Prostate gland (tissue), 2 donors: Measurements from ENCODE around the gene CCDC85B.

ENCODE experiments used
- POLR2A ChIP-seq: fragments of 450-650 bp; IDR thresholded peaks from one replicate; pipeline ENCODE4 v1.6.1; 2016; ENCODE audit warnings: antibody characterized with exemption, mild to moderate bottlenecking
- TF ChIP-seq, protein P1 (sequence below), 4 experiments: fragments of 200-600 bp in 2 of 4; fragments of 450-650 bp in 2 of 4; sonication (generic) in 2 of 4; IDR thresholded peaks; 1 replicate in 3 of 4; 2 replicates in 1 of 4; pipeline ENCODE4 v1.5.1; 2016 to 2019; ENCODE audit warnings: antibody characterized with exemption in 4 of 4, mild to moderate bottlenecking in 2 of 4, moderate library complexity in 2 of 4

DNA sequence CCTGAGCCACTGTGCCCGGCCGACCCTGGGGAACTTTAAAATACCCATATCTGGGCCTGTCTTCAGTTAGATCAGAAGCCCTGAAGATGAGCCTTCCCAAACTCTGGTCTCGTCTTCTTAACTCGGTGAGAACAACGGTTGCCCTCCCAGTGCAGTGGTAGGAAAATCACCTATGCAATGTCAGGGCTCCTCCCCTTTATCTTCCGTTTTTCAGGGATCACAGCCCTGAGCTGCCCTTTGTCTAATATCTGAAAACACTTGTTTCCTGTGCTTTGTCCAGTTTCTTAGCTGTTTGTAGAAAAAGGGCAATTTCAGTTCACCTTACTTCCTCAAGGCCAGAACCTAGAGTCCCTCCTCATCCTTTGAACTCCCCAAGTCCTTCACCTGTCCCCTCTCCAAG is 38.2 kb downstream of the CCDC85B start:
- TF ChIP-seq, protein P1, sequence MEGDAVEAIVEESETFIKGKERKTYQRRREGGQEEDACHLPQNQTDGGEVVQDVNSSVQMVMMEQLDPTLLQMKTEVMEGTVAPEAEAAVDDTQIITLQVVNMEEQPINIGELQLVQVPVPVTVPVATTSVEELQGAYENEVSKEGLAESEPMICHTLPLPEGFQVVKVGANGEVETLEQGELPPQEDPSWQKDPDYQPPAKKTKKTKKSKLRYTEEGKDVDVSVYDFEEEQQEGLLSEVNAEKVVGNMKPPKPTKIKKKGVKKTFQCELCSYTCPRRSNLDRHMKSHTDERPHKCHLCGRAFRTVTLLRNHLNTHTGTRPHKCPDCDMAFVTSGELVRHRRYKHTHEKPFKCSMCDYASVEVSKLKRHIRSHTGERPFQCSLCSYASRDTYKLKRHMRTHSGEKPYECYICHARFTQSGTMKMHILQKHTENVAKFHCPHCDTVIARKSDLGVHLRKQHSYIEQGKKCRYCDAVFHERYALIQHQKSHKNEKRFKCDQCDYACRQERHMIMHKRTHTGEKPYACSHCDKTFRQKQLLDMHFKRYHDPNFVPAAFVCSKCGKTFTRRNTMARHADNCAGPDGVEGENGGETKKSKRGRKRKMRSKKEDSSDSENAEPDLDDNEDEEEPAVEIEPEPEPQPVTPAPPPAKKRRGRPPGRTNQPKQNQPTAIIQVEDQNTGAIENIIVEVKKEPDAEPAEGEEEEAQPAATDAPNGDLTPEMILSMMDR (IDR thresholded peaks at IDR 0.05), result no peak
- no peak for TF ChIP-seq POLR2A
